ENCODE results near the gene WDR90. TPM values are rescaled to one million over a fixed set of nuclear protein-coding genes. Genes with fewer than 3 reads are reported as not detected.

Gene WDR90
- total RNA-seq, 1 donor from 2014 or later = 33.7 TPM

DNA sequence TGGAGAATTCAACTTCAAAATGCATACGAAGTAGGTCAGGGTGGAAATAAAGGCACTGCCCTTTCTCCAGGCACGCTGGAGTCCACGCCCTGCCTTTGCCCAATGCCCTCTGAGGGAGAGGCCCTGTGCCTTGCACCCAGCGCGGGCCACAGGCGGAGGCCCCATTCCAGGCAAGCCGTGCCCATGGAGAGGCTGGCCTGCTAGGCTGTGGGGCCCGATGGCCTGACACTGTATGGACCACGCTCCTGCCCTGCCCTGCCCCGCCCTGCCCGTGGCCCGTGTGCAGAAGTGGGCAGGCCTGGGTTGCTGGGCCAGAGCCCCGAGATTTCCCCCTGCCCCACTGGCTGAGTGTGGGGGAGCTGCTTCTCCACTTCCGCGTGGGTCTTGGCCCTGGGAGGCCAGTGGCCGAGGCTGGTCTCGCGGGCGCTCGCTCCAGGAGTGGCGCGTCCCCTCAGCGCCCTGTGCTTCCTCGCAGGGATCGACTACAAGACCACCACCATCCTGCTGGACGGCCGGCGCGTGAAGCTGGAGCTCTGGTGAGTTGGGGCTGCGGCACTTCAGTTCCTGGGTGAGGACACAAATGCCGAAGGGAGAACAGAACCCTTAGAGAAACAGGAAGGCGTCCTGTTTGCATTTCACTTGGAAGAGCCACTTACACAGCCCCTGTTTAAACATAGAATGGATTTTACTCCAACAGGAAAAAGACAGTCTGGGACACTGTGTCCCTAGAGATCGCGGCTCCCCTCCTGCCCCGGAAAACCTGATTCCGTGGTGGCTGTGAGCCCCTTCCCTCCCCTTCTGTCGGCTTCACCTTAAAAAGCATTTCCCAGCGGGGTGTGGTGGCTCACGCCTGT, 32.2 kb upstream of the WDR90 start:
- ATAC-seq (ENCODE audit: low read depth) = no peak
- no peak overlapping the region for H3K27ac Mint-ChIP-seq
- intact Hi-C loops (cut with micrococcal nuclease) = no loop called here
- CTCF ChIA-PET = no interaction called here
- no peak for DNase-seq
- peaks cover 8% of the 10 kb centered on the region for H3K4me1 Mint-ChIP-seq
- peaks cover 8% of the 10 kb centered on the region for H3K36me3 Mint-ChIP-seq (ENCODE audit: low read depth)
- TF ChIP-seq, protein P1, sequence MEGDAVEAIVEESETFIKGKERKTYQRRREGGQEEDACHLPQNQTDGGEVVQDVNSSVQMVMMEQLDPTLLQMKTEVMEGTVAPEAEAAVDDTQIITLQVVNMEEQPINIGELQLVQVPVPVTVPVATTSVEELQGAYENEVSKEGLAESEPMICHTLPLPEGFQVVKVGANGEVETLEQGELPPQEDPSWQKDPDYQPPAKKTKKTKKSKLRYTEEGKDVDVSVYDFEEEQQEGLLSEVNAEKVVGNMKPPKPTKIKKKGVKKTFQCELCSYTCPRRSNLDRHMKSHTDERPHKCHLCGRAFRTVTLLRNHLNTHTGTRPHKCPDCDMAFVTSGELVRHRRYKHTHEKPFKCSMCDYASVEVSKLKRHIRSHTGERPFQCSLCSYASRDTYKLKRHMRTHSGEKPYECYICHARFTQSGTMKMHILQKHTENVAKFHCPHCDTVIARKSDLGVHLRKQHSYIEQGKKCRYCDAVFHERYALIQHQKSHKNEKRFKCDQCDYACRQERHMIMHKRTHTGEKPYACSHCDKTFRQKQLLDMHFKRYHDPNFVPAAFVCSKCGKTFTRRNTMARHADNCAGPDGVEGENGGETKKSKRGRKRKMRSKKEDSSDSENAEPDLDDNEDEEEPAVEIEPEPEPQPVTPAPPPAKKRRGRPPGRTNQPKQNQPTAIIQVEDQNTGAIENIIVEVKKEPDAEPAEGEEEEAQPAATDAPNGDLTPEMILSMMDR (IDR thresholded peaks at IDR 0.05) = no peak
- H3K4me3 Mint-ChIP-seq = no peak overlapping the region
- POLR2A ChIA-PET = no interaction called here
- H3K27me3 Mint-ChIP-seq = no peaks in the 10 kb centered on the region
- H3K9me3 Mint-ChIP-seq = no peaks in the 10 kb centered on the region

DNA sequence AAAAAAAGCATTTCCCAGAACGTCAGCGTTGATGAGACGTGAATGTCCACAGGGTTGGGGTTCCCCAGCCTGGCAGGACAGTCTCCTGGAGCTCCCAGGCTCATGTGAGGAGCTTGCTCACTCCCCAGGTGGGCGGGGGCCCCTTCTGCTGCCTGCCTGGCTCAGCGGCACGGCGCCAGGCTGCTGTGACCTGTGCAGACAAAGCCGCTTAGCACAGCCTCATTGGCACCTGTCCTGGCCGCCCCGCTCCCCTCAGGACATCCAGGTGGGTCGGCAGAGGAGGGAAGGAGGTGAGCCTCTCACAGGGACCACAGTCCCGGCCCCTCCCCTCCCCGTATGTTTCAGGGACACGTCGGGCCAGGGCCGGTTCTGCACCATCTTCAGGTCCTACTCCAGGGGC, 31.3 kb upstream of the WDR90 start:
- ATAC-seq (ENCODE audit: low read depth) = no peak
- no peak for DNase-seq
- Mint-ChIP-seq H3K4me3 (no peak overlapping the region), H3K36me3 (ENCODE audit: low read depth) (peaks cover 8% of the 10 kb centered on the region), H3K27ac (no peak overlapping the region), H3K27me3 (no peaks in the 10 kb centered on the region), H3K9me3 (no peaks in the 10 kb centered on the region), H3K4me1 (peaks cover 8% of the 10 kb centered on the region)
- intact Hi-C loops (cut with micrococcal nuclease) = no loop called here
- TF ChIP-seq, protein P1 (IDR thresholded peaks at IDR 0.05) = no peak
- POLR2A ChIA-PET = interaction anchor here (0.6 kb wide), 2 partner anchors 32 to 416 kb away, joined by 3 to 9 read pairs; partner anchors contain the start of gene WDR90
- CTCF ChIA-PET = no interaction called here

DNA sequence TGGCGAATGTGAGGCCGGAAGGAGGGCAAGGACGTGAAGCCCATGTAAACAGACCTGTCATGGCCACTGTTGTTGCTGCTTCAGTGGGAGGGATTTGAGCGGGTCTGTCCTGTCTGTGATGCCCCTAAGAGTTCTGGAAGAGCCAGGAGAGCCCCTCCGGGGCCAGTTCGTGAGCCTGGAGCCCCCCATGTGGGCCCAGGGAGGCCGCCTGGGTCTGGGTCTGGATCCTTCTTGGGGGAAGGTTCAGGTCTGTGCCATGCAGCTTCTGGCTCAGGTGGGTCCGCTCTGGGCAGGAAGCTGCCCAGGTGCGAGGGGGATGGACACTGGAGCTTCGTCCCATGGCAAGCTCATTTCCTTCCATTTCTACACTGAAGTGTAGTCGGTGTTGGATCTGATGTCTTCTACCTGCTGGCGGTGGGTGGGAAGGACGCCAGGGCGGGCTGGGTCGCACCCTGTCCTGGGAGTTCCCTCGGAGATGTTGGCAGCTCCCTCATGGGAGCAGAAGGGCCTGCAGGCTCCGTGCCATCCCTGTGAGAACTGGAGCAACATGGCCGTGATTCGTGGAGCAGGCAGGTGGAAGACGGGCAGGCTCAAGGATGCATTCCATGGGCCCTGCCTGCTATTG, 29.6 kb upstream of the WDR90 start:
- ChIA-PET POLR2A (no interaction called here), CTCF (no interaction called here)
- Mint-ChIP-seq H3K27me3 (no peaks in the 10 kb centered on the region), H3K36me3 (ENCODE audit: low read depth) (peaks cover 7% of the 10 kb centered on the region), H3K4me3 (no peak overlapping the region), H3K9me3 (no peaks in the 10 kb centered on the region), H3K4me1 (peaks cover 7% of the 10 kb centered on the region), H3K27ac (no peak overlapping the region)
- ATAC-seq (ENCODE audit: low read depth) = no peak
- TF ChIP-seq, protein P1 (IDR thresholded peaks at IDR 0.05) = no peak
- intact Hi-C loops (cut with micrococcal nuclease) = no loop called here
- no peak for DNase-seq

DNA sequence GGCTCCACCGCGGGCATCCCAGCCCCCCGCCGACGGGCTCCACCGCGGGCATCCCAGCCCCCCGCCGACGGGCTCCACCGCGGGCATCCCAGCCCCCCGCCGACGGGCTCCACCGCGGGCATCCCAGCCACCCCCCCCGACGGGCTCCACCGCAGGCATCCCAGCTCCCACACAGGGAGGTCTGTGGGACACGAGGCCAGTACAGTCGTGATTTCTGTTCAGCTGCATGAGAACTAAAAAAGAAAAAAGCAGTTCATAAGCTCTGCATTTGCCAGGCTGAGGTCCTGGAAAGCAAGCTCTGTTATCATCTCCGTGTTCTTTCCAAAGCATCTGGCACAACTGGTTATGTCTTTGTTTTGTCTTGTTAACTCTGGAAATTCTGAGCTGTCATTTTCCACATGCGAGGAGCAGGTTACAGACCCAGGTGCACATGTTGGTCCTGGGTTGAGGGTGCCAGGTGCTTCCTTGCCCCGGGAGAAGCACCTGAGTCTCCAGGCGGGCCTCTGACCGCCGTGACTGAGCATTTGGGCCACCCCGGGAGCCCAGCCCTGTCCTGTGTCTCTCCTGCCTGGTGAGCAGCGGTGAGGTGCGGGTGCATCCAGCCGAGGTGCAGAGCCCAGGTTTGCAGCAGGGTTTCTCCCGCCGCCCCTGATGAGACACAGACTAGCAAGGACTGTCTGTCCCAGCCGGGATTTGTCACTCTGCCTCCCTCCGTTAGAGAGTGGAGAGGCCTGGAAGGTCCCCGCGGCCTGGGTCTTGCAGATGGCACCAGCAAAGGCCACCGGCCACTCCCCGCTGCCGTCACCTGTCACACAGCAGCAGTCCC, 28.3 kb upstream of the WDR90 start:
- ChIA-PET CTCF (no interaction called here), POLR2A (no interaction called here)
- peaks cover 5% of the 10 kb centered on the region for H3K36me3 Mint-ChIP-seq (ENCODE audit: low read depth)
- TF ChIP-seq, protein P1 (IDR thresholded peaks at IDR 0.05) = no peak
- ATAC-seq (ENCODE audit: low read depth) (no peak), DNase-seq (no peak)
- H3K9me3 Mint-ChIP-seq = no peaks in the 10 kb centered on the region
- H3K27me3 Mint-ChIP-seq = no peaks in the 10 kb centered on the region
- intact Hi-C loops (cut with micrococcal nuclease) = no loop called here
- no peak overlapping the region for H3K4me3 Mint-ChIP-seq
- no peak overlapping the region for H3K27ac Mint-ChIP-seq
- H3K4me1 Mint-ChIP-seq = no peaks in the 10 kb centered on the region
